Neural cell (in vitro differentiated cells): ENCODE data around the gene CDH19. TPM values are rescaled to one million over a fixed set of nuclear protein-coding genes. Genes with fewer than 3 reads are reported as not detected.

Source experiments
- H2AFZ ChIP-seq: fragments of 200-600, 300-800 bp; sonication (generic), shearing (Covaris generic); 2 replicates; pipeline ENCODE4 v1.6.0; 2014; ENCODE audit warnings: low read depth, mild to moderate bottlenecking, antibody characterized with exemption, low read length, moderate library complexity
- H3F3A ChIP-seq: fragments of 200-600 bp; shearing (Covaris generic); 2 replicates; pipeline ENCODE4 v1.6.1; 2016; ENCODE audit warnings: mild to moderate bottlenecking, moderate library complexity, mixed read lengths, antibody characterized with exemption, low read length; ENCODE audit not compliant: insufficient read depth, poor library complexity, severe bottlenecking
- H3K27ac ChIP-seq: fragments of 200-600, 300-800 bp; sonication (generic), shearing (Covaris generic); 2 replicates; pipeline ENCODE4 v1.5.1; 2014; ENCODE audit warnings: mild to moderate bottlenecking, low read length, moderate library complexity
- H3K27me3 ChIP-seq: fragments of 300-800, 200-600 bp; sonication (generic), shearing (Covaris generic); 2 replicates; pipeline ENCODE4 v1.6.0; 2014; ENCODE audit warnings: mild to moderate bottlenecking, low read depth, low read length, moderate library complexity; ENCODE audit not compliant: insufficient read depth
- H3K36me3 ChIP-seq: fragments of 300-800, 200-600 bp; sonication (generic), shearing (Covaris generic); 2 replicates; pipeline ENCODE4 v1.5.1; 2014; ENCODE audit warnings: mild to moderate bottlenecking, antibody characterized with exemption, low read length, moderate library complexity; ENCODE audit not compliant: insufficient read depth
- H3K4me2 ChIP-seq: fragments of 300-800, 200-600 bp; sonication (generic), shearing (Covaris generic); 2 replicates; pipeline ENCODE4 v1.6.0; 2014; ENCODE audit warnings: mild to moderate bottlenecking, low read length
- H3K4me3 ChIP-seq: fragments of 300-800, 200-600 bp; sonication (generic), shearing (Covaris generic); 2 replicates; pipeline ENCODE4 v1.5.1; 2014; ENCODE audit warnings: mild to moderate bottlenecking, low read length, moderate library complexity
- H3K79me2 ChIP-seq: fragments of 200-600 bp; shearing (Covaris generic); replicated peaks from 2 replicates; pipeline ENCODE4 v1.6.0; 2014; ENCODE audit warnings: mild to moderate bottlenecking, low read length, moderate library complexity; ENCODE audit not compliant: insufficient read depth
- H3K9ac ChIP-seq: fragments of 300-800, 200-600 bp; sonication (generic), shearing (Covaris generic); 2 replicates; pipeline ENCODE4 v1.6.1; 2016; ENCODE audit warnings: mild to moderate bottlenecking, low read length, mixed read lengths
- H3K9me2 ChIP-seq: fragments of 200-600 bp; shearing (Covaris generic); 2 replicates; pipeline ENCODE4 v1.6.1; 2016; ENCODE audit warnings: mild to moderate bottlenecking, low read length, mixed read lengths; ENCODE audit not compliant: insufficient read depth
- H3K9me3 ChIP-seq: fragments of 200-600, 300-800 bp; sonication (generic), shearing (Covaris generic); 2 replicates; pipeline ENCODE4 v1.6.1; 2016; ENCODE audit warnings: mild to moderate bottlenecking, mixed run types, low read length, moderate library complexity, mixed read lengths
- H4K20me1 ChIP-seq: fragments of 200-600 bp; shearing (Covaris generic); 2 replicates; pipeline ENCODE4 v1.6.1; 2016; ENCODE audit warnings: mild to moderate bottlenecking, mixed run types; ENCODE audit not compliant: insufficient read depth
- EP300 ChIP-seq: fragments of 450-650 bp; conservative IDR thresholded peaks from 2 replicates; pipeline ENCODE4 v1.6.1; 2014; ENCODE audit warnings: antibody characterized with exemption, mild to moderate bottlenecking, moderate library complexity; ENCODE audit not compliant: poor library complexity, severe bottlenecking
- EZH2 ChIP-seq: fragments of 200-600, 300-800 bp; shearing (Covaris generic), sonication (generic); IDR thresholded peaks from 2 replicates; pipeline ENCODE4 v1.6.1; 2014; ENCODE audit warnings: antibody characterized with exemption, low read length, borderline replicate concordance, mild to moderate bottlenecking; ENCODE audit not compliant: insufficient read depth, poor library complexity, severe bottlenecking
- MXI1 ChIP-seq: fragments of 450-650 bp; conservative IDR thresholded peaks from 2 replicates; pipeline ENCODE4 v1.6.1; 2014; ENCODE audit warnings: antibody characterized with exemption, mild to moderate bottlenecking; ENCODE audit not compliant: poor library complexity, severe bottlenecking
- POLR2AphosphoS5 ChIP-seq: IDR thresholded peaks from 2 replicates; pipeline ENCODE4 v1.6.1; 2012
- RAD21 ChIP-seq: fragments of 450-650 bp; conservative IDR thresholded peaks from 2 replicates; pipeline ENCODE4 v1.6.1; 2014; ENCODE audit warnings: antibody characterized with exemption, mild to moderate bottlenecking, moderate library complexity
- REST ChIP-seq: IDR thresholded peaks from 2 replicates; pipeline ENCODE4 v1.6.1; 2012; ENCODE audit warnings: borderline replicate concordance
- SMC3 ChIP-seq: fragments of 450-650 bp; conservative IDR thresholded peaks from 2 replicates; pipeline ENCODE4 v1.6.1; 2014; ENCODE audit warnings: antibody characterized with exemption, mild to moderate bottlenecking, moderate library complexity; ENCODE audit not compliant: poor library complexity
- TAF1 ChIP-seq: IDR thresholded peaks from 2 replicates; pipeline ENCODE4 v1.6.1; 2012; ENCODE audit warnings: low read depth
- polyA plus RNA-seq: library from polyadenylated mRNA; depleted of rRNA; stranded (reverse); fragments of >200 nt; gene quantifications from 2 replicates; pipeline ENCODE4 v1.2.3, GENCODE V29; 2014
- TF ChIP-seq, protein P1 (sequence below): fragments of 450-650 bp; IDR thresholded peaks from 2 replicates; pipeline ENCODE4 v1.5.1; 2014; ENCODE audit warnings: antibody characterized with exemption, mild to moderate bottlenecking, moderate library complexity; ENCODE audit not compliant: poor library complexity, severe bottlenecking

Gene CDH19
- polyA plus RNA-seq, 1 donor from 2014 or later, result 0.11 TPM

- Histone ChIP-seq H3K79me2 (no peaks in the 10 kb centered on the region), H3F3A (no peaks in the 10 kb centered on the region), H3K27me3 (no peaks in the 10 kb centered on the region), H3K9me2 (no peaks in the 10 kb centered on the region), H3K4me3 (no peak overlapping the region), H3K9me3 (no peaks in the 10 kb centered on the region), H2AFZ (no peak overlapping the region), H4K20me1 (no peaks in the 10 kb centered on the region), H3K36me3 (no peaks in the 10 kb centered on the region), H3K27ac (no peak overlapping the region), H3K9ac (no peak overlapping the region), H3K4me2 (no peak overlapping the region)
- TF ChIP-seq POLR2AphosphoS5 (no peak), EP300 (no peak), RAD21 (no peak), EZH2 (no peak), SMC3 (no peak), MXI1 (no peak), REST (no peak), TAF1 (no peak)
- TF ChIP-seq, protein P1, sequence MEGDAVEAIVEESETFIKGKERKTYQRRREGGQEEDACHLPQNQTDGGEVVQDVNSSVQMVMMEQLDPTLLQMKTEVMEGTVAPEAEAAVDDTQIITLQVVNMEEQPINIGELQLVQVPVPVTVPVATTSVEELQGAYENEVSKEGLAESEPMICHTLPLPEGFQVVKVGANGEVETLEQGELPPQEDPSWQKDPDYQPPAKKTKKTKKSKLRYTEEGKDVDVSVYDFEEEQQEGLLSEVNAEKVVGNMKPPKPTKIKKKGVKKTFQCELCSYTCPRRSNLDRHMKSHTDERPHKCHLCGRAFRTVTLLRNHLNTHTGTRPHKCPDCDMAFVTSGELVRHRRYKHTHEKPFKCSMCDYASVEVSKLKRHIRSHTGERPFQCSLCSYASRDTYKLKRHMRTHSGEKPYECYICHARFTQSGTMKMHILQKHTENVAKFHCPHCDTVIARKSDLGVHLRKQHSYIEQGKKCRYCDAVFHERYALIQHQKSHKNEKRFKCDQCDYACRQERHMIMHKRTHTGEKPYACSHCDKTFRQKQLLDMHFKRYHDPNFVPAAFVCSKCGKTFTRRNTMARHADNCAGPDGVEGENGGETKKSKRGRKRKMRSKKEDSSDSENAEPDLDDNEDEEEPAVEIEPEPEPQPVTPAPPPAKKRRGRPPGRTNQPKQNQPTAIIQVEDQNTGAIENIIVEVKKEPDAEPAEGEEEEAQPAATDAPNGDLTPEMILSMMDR, result no peak
Measured at GRCh38 chr18:66582211-66582610, 21.7 kb downstream of the CDH19 start.

DNA sequence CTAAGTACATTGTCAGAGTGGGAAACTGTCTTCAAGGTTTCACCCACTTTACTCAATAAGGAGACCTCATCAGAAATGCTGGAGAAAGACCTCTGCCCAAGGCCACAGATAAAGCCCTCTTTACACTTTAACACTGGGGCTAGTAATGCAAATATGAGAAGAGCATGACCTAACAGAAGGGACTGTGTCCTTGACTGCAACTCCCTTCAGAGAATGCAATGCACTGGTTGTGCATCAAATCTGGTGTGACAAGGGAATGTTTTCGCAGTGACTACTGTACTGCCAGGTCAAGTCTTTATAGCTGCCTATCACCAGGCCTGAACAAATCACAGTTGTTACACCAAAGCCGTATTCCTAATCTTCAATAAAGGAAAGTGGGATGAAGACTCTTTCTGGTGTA is 28.6 kb downstream of the CDH19 start:
- no peak overlapping the region for H3K4me2 ChIP-seq
- TF ChIP-seq POLR2AphosphoS5, result no peak
- TF ChIP-seq EP300, result no peak
- TF ChIP-seq TAF1, result no peak
- no peak for TF ChIP-seq RAD21
- no peak for TF ChIP-seq EZH2
- TF ChIP-seq REST, result no peak
- no peak for TF ChIP-seq MXI1
- TF ChIP-seq, protein P1, result no peak
- TF ChIP-seq SMC3, result no peak
- no peaks in the 10 kb centered on the region for H3K79me2 ChIP-seq
- no peak overlapping the region for H3K9ac ChIP-seq
- no peak overlapping the region for H3K27ac ChIP-seq
- H3K9me3 ChIP-seq, result no peaks in the 10 kb centered on the region
- no peaks in the 10 kb centered on the region for H3K36me3 ChIP-seq
- H3K4me3 ChIP-seq, result no peak overlapping the region
- no peaks in the 10 kb centered on the region for H3K27me3 ChIP-seq
- H2AFZ ChIP-seq, result no peak overlapping the region
- no peaks in the 10 kb centered on the region for H3K9me2 ChIP-seq
- H3F3A ChIP-seq, result no peaks in the 10 kb centered on the region
- no peaks in the 10 kb centered on the region for H4K20me1 ChIP-seq
